ENCODE measurements around the gene TMEM130. TPM values are rescaled to one million over a fixed set of nuclear protein-coding genes. Genes with fewer than 3 reads are reported as not detected.
A peak's percentile ranks its signal among the peaks of the same experiment; 100 is the strongest.

Gene TMEM130
- 0.29 and 0.42 TPM in 2 replicates for total RNA-seq

GRCh38 chr7:98869597-98870120 is at the start of gene TMEM130:
TMEM130 (minus strand) TSS chr7:98870014; CDS start chr7:98869861, 153 bp downstream.
- no peaks in the 10 kb centered on the region for H3K9me3 Mint-ChIP-seq
- H3K4me3 Mint-ChIP-seq: peak within 1 kb of the TSS; percentile 80
- H3K27ac Mint-ChIP-seq: no peak within 1 kb of the TSS
- no peaks in the 10 kb centered on the region for H3K36me3 Mint-ChIP-seq (ENCODE audit: low read depth)
- H3K27me3 Mint-ChIP-seq (ENCODE audit: insufficient read depth): peaks cover 36% of the 10 kb centered on the region
- intact Hi-C loops (cut with micrococcal nuclease): loop anchor here (1.0 to 10.0 kb wide), 3 partner anchors 9 to 995 kb away; partner anchors contain the start of genes ASNS, BRI3 and TRRAP
- H3K4me1 Mint-ChIP-seq (ENCODE audit: low read depth): no peaks in the 10 kb centered on the region
- no peak for DNase-seq (ENCODE audit: low spot score)

- DNase-seq (ENCODE audit: low spot score): no peak
- intact Hi-C loops (cut with micrococcal nuclease): no loop called here
- Mint-ChIP-seq H3K36me3 (ENCODE audit: low read depth) (peaks cover 40% of the 10 kb centered on the region), H3K27ac (no peak overlapping the region), H3K4me1 (ENCODE audit: low read depth) (no peaks in the 10 kb centered on the region), H3K9me3 (no peaks in the 10 kb centered on the region), H3K27me3 (ENCODE audit: insufficient read depth) (no peaks in the 10 kb centered on the region), H3K4me3 (no peak overlapping the region)
These were observed 47.5 kb upstream of the TMEM130 start for GRCh38 chr7:98917331-98917730.

- intact Hi-C loops (cut with micrococcal nuclease): no loop called here
- no peaks in the 10 kb centered on the region for H3K4me1 Mint-ChIP-seq (ENCODE audit: low read depth)
- peaks cover 42% of the 10 kb centered on the region for H3K36me3 Mint-ChIP-seq (ENCODE audit: low read depth)
- DNase-seq (ENCODE audit: low spot score): no peak
- no peaks in the 10 kb centered on the region for H3K9me3 Mint-ChIP-seq
- no peak overlapping the region for H3K27ac Mint-ChIP-seq
- H3K27me3 Mint-ChIP-seq (ENCODE audit: insufficient read depth): no peaks in the 10 kb centered on the region
- H3K4me3 Mint-ChIP-seq: no peak overlapping the region
These were observed 43.8 kb upstream of the TMEM130 start for GRCh38 chr7:98913612-98914011.

GRCh38 chr7:98913026-98913425 is 43.2 kb upstream of the TMEM130 start:
- no peak for DNase-seq (ENCODE audit: low spot score)
- H3K36me3 Mint-ChIP-seq (ENCODE audit: low read depth): peaks cover 39% of the 10 kb centered on the region
- no peak overlapping the region for H3K27ac Mint-ChIP-seq
- intact Hi-C loops (cut with micrococcal nuclease): no loop called here
- H3K9me3 Mint-ChIP-seq: no peaks in the 10 kb centered on the region
- H3K4me1 Mint-ChIP-seq (ENCODE audit: low read depth): no peaks in the 10 kb centered on the region
- H3K4me3 Mint-ChIP-seq: no peak overlapping the region
- no peaks in the 10 kb centered on the region for H3K27me3 Mint-ChIP-seq (ENCODE audit: insufficient read depth)

GRCh38 chr7:98911916-98912315 is 42.1 kb upstream of the TMEM130 start:
- H3K36me3 Mint-ChIP-seq (ENCODE audit: low read depth): peaks cover 40% of the 10 kb centered on the region
- H3K4me1 Mint-ChIP-seq (ENCODE audit: low read depth): no peaks in the 10 kb centered on the region
- no peak for DNase-seq (ENCODE audit: low spot score)
- no peak overlapping the region for H3K27ac Mint-ChIP-seq
- intact Hi-C loops (cut with micrococcal nuclease): no loop called here
- no peaks in the 10 kb centered on the region for H3K27me3 Mint-ChIP-seq (ENCODE audit: insufficient read depth)
- no peak overlapping the region for H3K4me3 Mint-ChIP-seq
- no peaks in the 10 kb centered on the region for H3K9me3 Mint-ChIP-seq

- H3K4me1 Mint-ChIP-seq (ENCODE audit: low read depth): no peaks in the 10 kb centered on the region
- no peak overlapping the region for H3K27ac Mint-ChIP-seq
- no peak overlapping the region for H3K4me3 Mint-ChIP-seq
- H3K27me3 Mint-ChIP-seq (ENCODE audit: insufficient read depth): no peaks in the 10 kb centered on the region
- H3K36me3 Mint-ChIP-seq (ENCODE audit: low read depth): peaks cover 36% of the 10 kb centered on the region
- DNase-seq (ENCODE audit: low spot score): no peak
- H3K9me3 Mint-ChIP-seq: no peaks in the 10 kb centered on the region
- intact Hi-C loops (cut with micrococcal nuclease): no loop called here
These were observed 40.6 kb upstream of the TMEM130 start for GRCh38 chr7:98910427-98910826.

GRCh38 chr7:98909487-98909886 is 39.7 kb upstream of the TMEM130 start:
- Mint-ChIP-seq H3K4me3 (no peak overlapping the region), H3K27ac (no peak overlapping the region), H3K36me3 (ENCODE audit: low read depth) (peaks cover 40% of the 10 kb centered on the region), H3K4me1 (ENCODE audit: low read depth) (no peaks in the 10 kb centered on the region), H3K9me3 (no peaks in the 10 kb centered on the region), H3K27me3 (ENCODE audit: insufficient read depth) (no peaks in the 10 kb centered on the region)
- no peak for DNase-seq (ENCODE audit: low spot score)
- intact Hi-C loops (cut with micrococcal nuclease): no loop called here

- intact Hi-C loops (cut with micrococcal nuclease): no loop called here
- Mint-ChIP-seq H3K4me1 (ENCODE audit: low read depth) (no peaks in the 10 kb centered on the region), H3K27me3 (ENCODE audit: insufficient read depth) (no peaks in the 10 kb centered on the region), H3K36me3 (ENCODE audit: low read depth) (peaks cover 44% of the 10 kb centered on the region), H3K9me3 (no peaks in the 10 kb centered on the region), H3K27ac (no peak overlapping the region), H3K4me3 (no peak overlapping the region)
- DNase-seq (ENCODE audit: low spot score): no peak
These were observed 38.8 kb upstream of the TMEM130 start for GRCh38 chr7:98908585-98908984.

GRCh38 chr7:98907570-98907969 is 37.8 kb upstream of the TMEM130 start:
- H3K27me3 Mint-ChIP-seq (ENCODE audit: insufficient read depth): no peaks in the 10 kb centered on the region
- DNase-seq (ENCODE audit: low spot score): no peak
- intact Hi-C loops (cut with micrococcal nuclease): no loop called here
- H3K36me3 Mint-ChIP-seq (ENCODE audit: low read depth): peaks cover 43% of the 10 kb centered on the region
- no peak overlapping the region for H3K27ac Mint-ChIP-seq
- H3K4me1 Mint-ChIP-seq (ENCODE audit: low read depth): no peaks in the 10 kb centered on the region
- no peak overlapping the region for H3K4me3 Mint-ChIP-seq
- no peaks in the 10 kb centered on the region for H3K9me3 Mint-ChIP-seq

GRCh38 chr7:98903246-98903645 is 33.4 kb upstream of the TMEM130 start:
- no peak overlapping the region for H3K27ac Mint-ChIP-seq
- peaks cover 53% of the 10 kb centered on the region for H3K36me3 Mint-ChIP-seq (ENCODE audit: low read depth)

GRCh38 chr7:98902523-98902922 is 32.7 kb upstream of the TMEM130 start:
- Mint-ChIP-seq H3K4me3 (no peak overlapping the region), H3K27me3 (ENCODE audit: insufficient read depth) (no peaks in the 10 kb centered on the region), H3K27ac (no peak overlapping the region), H3K9me3 (no peaks in the 10 kb centered on the region), H3K36me3 (ENCODE audit: low read depth) (peaks cover 56% of the 10 kb centered on the region), H3K4me1 (ENCODE audit: low read depth) (no peaks in the 10 kb centered on the region)
- no peak for DNase-seq (ENCODE audit: low spot score)
- intact Hi-C loops (cut with micrococcal nuclease): no loop called here

More at GRCh38 chr7:98903246-98903645, 33.4 kb upstream of the TMEM130 start:
- no peak for DNase-seq (ENCODE audit: low spot score)
- H3K27me3 Mint-ChIP-seq (ENCODE audit: insufficient read depth): no peaks in the 10 kb centered on the region
- no peaks in the 10 kb centered on the region for H3K9me3 Mint-ChIP-seq
- intact Hi-C loops (cut with micrococcal nuclease): no loop called here
- no peak overlapping the region for H3K4me3 Mint-ChIP-seq
- no peaks in the 10 kb centered on the region for H3K4me1 Mint-ChIP-seq (ENCODE audit: low read depth)

- Mint-ChIP-seq H3K36me3 (ENCODE audit: low read depth) (peaks cover 62% of the 10 kb centered on the region), H3K9me3 (no peaks in the 10 kb centered on the region), H3K4me3 (no peak overlapping the region), H3K27me3 (ENCODE audit: insufficient read depth) (no peaks in the 10 kb centered on the region), H3K4me1 (ENCODE audit: low read depth) (no peaks in the 10 kb centered on the region), H3K27ac (no peak overlapping the region)
- no peak for DNase-seq (ENCODE audit: low spot score)
- intact Hi-C loops (cut with micrococcal nuclease): no loop called here
These were observed 31.0 kb upstream of the TMEM130 start for GRCh38 chr7:98900815-98901214.

GRCh38 chr7:98899816-98900215 is 30.0 kb upstream of the TMEM130 start:
- intact Hi-C loops (cut with micrococcal nuclease): no loop called here
- no peaks in the 10 kb centered on the region for H3K4me1 Mint-ChIP-seq (ENCODE audit: low read depth)
- H3K27ac Mint-ChIP-seq: no peak overlapping the region
- no peaks in the 10 kb centered on the region for H3K9me3 Mint-ChIP-seq
- H3K36me3 Mint-ChIP-seq (ENCODE audit: low read depth): peaks cover 62% of the 10 kb centered on the region
- no peak for DNase-seq (ENCODE audit: low spot score)
- H3K4me3 Mint-ChIP-seq: no peak overlapping the region
- H3K27me3 Mint-ChIP-seq (ENCODE audit: insufficient read depth): no peaks in the 10 kb centered on the region

- no peaks in the 10 kb centered on the region for H3K27me3 Mint-ChIP-seq (ENCODE audit: insufficient read depth)
- H3K27ac Mint-ChIP-seq: no peak overlapping the region
These were observed 22.8 kb upstream of the TMEM130 start for GRCh38 chr7:98892609-98893008.

More at GRCh38 chr7:98892609-98893008, 22.8 kb upstream of the TMEM130 start:
- Mint-ChIP-seq H3K36me3 (ENCODE audit: low read depth) (peaks cover 49% of the 10 kb centered on the region), H3K9me3 (no peaks in the 10 kb centered on the region), H3K4me1 (ENCODE audit: low read depth) (peaks cover 13% of the 10 kb centered on the region), H3K4me3 (no peak overlapping the region)
- no peak for DNase-seq (ENCODE audit: low spot score)
- intact Hi-C loops (cut with micrococcal nuclease): no loop called here

Measured in activated T-helper 1 cell treated with anti-CD3 and anti-CD28 coated beads, Interleukin-12 subunit alpha, Interleukin-12 subunit beta, Interleukin-2, Interleukin-4 antibody, amounts not matched to agents 30 ng/mL and 10 ng/mL and 1 ng/mL, durations not matched to agents 14 hours and 24 hours and 36 hours (primary cell).